HG03045 (cell line): Measurements from ENCODE around the gene CFAP20DC.
"Not testable (repeated sequence)": the region's sequence is repeated elsewhere in the genome, so short reads cannot be mapped to it uniquely, and the experiment has no call there.

Experiments used
- ATAC-seq: cut with Tn5 transposase; IDR thresholded peaks from one replicate; pipeline ENCODE4 v1.9.1; 2021; ENCODE audit warnings: mild to moderate bottlenecking, moderate library complexity; ENCODE audit not compliant: unreplicated experiment

Gene CFAP20DC

DNA sequence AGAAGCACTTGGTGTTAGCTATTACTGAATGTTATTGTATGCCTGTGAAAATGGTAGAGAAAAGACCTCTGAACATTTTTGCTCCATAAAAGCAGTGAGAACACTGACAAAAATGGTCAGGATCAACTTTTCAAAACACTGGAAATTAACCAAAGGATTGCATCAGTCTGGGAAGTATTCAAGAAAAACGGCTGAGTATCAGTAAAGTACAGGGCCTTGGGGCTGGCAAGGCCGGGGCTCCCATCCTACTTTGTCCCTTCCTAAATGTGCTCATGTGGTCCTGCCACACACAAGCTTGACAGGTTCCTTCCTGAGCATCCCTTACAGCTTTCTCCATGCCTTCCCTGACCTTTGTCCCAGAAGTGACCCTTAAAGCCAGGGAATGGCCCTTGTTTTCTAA lies 84.0 kb downstream of the CFAP20DC start:
- no peak for ATAC-seq

- ATAC-seq = no peak
These were observed 85.8 kb downstream of the CFAP20DC start for GRCh38 chr3:58963928-58964503.

DNA sequence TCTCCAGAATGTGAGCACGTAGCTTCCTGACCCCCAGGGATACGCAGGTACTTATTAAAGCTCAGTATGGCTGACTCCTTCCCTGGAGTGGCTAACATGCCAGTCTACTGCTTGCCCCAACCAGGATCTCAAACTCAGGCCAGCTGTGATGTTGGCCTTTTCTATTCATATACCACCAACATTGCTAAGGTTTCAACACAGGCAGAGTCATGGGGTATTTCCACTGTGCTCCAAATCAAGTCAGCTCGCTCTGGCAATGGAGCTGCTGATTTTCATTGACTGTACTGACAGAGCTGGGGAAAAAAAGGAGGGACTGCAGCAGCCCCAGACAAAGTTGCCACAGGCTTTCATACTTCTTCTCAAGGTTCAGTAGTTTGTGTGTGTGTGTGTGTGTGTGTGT lies 87.0 kb downstream of the CFAP20DC start:
- no peak for ATAC-seq

DNA sequence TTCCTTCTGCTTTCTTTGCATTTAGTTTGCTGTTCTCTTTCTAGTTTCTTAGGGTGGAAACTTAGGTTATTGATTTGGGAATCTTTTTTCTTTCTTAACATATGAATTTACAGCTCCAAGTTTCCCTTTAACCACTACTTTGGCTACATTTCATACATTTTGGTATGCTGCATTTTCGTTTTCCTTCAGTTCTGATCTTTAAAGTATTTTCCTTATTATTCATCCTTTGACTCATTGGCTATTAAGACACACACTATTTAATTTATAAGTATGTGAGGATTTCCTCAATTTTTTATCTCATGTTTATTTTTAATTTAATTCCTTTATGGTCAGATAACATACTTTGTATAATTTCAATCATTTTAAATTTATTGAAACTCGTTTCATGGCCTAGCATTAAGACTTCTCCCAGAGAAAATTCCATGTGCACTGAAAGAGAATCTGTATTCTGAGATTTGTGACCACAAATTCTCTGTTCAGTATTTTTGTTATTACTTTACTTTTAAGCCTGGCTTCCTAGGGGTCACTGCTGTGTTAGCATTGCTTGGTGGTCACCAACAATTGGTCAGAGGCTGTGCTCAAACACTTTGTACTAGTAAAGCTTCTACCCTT lies 87.7 kb downstream of the CFAP20DC start:
- no peak for ATAC-seq

DNA sequence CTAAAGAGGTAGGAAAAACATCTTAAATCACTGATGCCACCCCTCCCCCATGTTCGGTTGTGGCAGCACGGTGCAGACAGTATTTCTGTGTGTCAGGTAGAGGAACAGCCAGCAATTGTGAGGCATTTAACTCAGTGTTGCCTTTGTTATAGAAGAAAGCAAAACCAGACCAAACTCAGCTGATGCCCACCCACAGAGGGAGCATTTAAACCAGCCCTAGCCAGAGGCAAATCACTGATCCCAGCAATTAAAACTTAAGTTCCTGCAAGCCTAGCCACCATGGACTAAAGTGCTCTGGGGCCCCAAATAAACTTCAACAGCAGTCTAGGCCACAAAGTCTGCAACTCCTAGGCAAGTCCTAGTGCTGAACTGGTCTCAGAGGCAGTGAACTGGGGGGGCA lies 94.5 kb downstream of the CFAP20DC start:
- no peak for ATAC-seq

- ATAC-seq = no peak
These were observed 96.5 kb downstream of the CFAP20DC start for GRCh38 chr3:58953288-58953687.

- ATAC-seq = no peak
These were observed 97.5 kb downstream of the CFAP20DC start for GRCh38 chr3:58952128-58952917.

- ATAC-seq = no peak
These were observed 101.8 kb downstream of the CFAP20DC start for GRCh38 chr3:58948018-58948417.

DNA sequence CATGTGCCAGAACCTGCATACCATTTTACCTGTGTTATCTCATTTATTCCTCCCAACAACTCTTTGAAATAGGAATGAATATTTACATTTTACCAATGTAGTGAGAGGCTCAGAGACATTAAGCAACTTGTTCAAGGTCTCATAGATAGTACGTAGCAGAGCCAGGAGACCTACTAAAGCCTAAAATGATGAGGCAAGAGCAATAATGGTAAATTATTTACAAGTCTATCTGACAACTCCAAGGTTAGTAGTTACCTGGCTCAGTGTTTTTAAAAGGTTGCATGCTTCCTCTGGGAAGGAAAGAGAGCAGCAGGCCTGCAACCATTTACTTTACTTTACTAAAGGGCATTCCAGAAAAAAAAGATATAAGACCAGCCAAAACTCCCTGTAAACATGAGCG lies 103.0 kb downstream of the CFAP20DC start:
- ATAC-seq = no peak

GRCh38 chr3:58938057-58938456 lies 111.8 kb downstream of the CFAP20DC start:
- no peak for ATAC-seq

DNA sequence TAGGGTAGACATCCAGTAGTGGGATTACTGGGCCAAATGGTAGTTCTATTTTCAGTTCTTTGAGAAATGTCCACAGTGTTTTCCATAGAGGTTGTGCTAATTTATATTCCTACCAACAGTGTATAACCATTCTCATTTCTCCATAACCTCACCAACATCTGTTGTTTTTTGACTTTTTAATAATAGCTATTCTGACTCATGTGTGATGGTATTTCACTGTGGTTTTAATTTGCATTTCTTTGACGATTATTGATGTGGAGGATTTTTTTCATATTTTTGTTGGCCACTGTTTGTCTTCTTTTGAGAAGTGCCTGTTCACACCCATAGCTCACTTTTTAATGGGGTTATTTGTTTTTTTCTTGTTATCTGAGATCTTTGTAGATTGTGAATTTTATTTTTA lies 125.2 kb downstream of the CFAP20DC start:
- ATAC-seq = no peak

DNA sequence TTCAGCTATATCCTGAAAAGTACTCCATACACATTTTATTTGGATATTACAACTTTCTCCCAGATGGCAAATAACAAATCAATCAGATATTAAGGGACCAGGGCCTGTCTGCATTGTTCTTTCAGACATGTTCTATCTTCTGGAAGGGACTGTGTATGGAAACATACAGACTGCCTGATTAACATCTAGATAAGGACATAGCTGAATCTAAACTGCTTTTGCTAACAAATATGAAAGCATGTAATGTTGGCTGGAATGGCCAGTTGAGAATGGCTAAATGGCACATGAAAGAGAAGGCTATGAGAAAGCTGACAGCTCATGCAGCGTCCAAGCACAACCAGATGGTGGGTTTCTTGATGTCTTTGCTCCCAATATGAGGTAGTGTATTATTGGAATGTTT lies 149.4 kb downstream of the CFAP20DC start:
- ATAC-seq = no peak

DNA sequence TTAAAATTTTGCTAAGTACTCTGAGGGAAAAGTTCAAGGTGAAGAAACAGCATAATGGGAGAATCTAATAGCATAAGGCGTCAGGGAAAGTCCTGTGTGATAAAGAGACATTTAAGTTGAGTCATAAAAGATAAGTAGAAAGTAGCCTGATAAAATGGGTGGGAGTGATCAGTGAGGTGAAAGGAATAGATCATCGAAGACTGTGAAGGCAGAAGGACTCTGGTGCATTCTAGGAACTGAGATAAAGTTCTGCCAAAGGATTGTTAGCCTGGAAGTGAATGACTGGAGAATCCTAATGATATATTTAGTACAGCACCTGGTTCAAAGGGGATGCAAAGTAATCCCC lies 149.9 kb downstream of the CFAP20DC start:
- peak; percentile 27 for ATAC-seq

DNA sequence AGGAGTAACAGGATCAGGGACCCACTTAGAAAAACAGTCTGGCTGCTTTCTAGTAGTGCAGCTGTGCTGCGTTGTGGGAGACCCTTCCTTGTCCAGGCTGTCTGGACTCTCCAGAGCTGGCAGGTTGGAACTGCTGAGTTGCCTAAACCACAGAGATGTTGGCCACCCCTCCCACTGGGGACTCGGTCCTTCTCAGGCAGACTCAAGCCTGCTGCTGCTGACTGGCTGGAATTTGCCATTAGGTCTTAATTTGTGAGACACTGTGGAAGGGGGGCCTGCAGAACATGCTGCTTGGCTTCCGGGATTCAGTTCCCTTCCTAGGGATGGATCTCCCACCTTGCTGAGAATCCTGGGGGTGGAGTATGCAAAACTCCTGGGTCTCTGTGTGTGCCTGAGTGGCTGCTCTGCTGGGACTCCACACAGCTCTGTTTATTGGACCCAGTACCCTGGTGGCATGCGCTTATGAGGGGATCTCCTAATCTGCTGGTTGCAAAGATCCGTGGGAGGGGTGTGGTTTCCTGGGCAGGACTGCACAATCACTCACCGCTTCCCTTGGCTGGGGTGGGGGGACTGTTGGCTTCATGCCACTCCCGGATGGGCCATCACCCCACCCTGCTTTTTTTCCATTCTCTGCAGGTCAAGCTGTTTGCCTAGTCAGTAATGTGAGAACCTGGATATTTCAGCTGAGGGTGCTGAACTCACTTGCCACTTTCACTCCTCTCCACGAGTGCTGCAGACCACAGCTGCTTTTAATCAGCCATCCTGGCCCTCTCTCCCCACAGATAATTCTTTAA lies 150.5 kb downstream of the CFAP20DC start:
- peak; percentile 82 for ATAC-seq

DNA sequence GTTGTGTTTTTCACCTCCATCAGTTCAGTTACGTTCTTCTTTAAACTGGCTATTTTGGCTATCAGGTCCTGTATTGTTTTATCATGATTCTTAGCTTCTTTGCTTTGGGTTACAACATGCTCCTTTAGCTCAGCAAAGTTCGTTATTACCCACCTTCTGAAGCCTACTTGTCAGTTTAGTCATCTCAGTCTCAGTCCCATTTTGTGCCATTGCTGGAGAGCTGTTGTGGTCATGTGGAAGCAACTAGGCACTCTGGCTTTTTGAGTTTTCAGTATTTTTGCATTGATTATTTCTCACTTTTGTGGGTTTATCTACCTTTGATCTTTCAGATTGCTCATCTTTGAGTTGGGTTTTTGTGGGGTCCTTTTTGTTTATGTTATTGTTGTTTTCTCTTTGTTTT lies 151.3 kb downstream of the CFAP20DC start:
- ATAC-seq = no peak

GRCh38 chr3:58897646-58898045 lies 152.2 kb downstream of the CFAP20DC start:
- ATAC-seq = no peak

GRCh38 chr3:58895678-58896077 lies 154.1 kb downstream of the CFAP20DC start:
- not testable (repeated sequence) for ATAC-seq

DNA sequence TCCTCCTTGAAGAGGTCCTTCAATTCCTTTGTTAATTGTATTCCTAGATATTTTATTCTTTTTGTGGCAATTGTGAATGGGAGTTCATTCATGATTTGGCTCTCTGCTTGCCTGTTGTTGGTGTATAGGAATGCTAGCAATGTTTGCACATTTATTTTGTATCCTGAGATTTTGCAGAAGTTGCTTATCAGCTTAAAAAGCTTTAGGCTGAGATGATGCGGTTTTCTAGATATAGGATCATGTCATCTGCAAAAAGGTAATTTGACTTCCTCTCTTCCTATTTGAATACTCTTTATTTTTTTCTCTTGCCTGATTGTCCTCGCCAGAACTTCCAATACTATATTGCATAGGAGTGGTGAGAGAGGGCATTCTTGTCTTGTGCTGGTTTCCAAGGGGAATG lies 157.3 kb downstream of the CFAP20DC start:
- ATAC-seq = not testable (repeated sequence)

DNA sequence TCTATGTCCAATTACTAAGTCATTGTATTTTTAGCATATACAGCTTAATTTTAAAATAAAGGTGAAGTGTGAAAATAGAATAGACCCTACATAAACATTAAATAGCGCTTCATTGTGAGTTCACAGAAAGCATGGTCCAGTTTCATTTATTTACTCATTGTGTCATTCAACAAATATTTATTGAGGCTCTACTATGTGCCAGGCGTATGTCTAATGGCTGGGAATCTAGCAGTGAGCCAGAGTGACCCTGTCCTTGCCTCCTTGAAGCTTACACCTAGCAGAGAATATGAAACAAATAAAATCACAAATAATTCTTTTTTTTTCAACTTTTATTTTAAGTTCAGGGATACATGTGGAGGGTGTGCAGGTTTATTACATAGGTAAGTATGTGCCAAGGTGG lies 161.7 kb downstream of the CFAP20DC start:
- ATAC-seq = no peak

GRCh38 chr3:58884453-58884852 lies 165.4 kb downstream of the CFAP20DC start:
- no peak for ATAC-seq

- no peak for ATAC-seq
These were observed 169.6 kb downstream of the CFAP20DC start for GRCh38 chr3:58880182-58880581.

DNA sequence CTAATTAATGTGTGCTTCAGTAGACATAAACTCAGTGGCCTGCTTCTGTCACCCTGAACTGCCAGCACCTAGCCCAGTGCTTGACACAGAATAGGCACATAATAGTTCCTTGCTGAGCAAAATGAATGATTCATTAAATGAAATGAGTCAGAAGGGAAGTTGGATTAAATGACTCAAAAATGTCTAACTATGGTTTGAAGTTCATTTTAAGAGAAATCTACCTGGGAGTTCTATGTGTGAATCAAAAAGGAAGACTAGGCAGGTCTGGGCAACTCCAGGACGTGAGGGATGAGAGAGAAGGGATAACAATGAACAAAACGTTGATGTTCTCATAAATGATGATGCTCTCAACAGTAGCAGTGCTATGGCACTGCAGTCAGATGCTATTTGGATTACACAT lies 175.0 kb downstream of the CFAP20DC start:
- ATAC-seq = peak; percentile 82
